OCI-LY3 (cell line): ENCODE results near the gene HSBP1L1.

Experiments used
- H2AFZ ChIP-seq: fragments of 200-600, 300-600 bp; shearing (Covaris generic); 2 replicates; pipeline ENCODE4 v1.6.0; 2014; ENCODE audit warnings: antibody characterized with exemption, low read depth, low read length
- H3K27ac ChIP-seq: fragments of 200-600, 300-600 bp; sonication (generic); 2 replicates; pipeline ENCODE4 v1.5.1; 2014; ENCODE audit warnings: mild to moderate bottlenecking, low read length, moderate library complexity, mixed read lengths
- H3K27me3 ChIP-seq: fragments of 200-600, 300-600 bp; sonication (generic); 2 replicates; pipeline ENCODE4 v1.6.1; 2014; ENCODE audit warnings: low read depth, low read length, mixed read lengths
- H3K36me3 ChIP-seq: fragments of 200-600, 300-600 bp; sonication (generic); replicated peaks from 2 replicates; pipeline ENCODE3; 2014; ENCODE audit warnings: low read depth, low read length, mixed read lengths
- H3K4me1 ChIP-seq: fragments of 300-600, 200-600 bp; sonication (generic); 2 replicates; pipeline ENCODE4 v1.6.1; 2014; ENCODE audit warnings: low read length, mixed read lengths
- H3K4me2 ChIP-seq: fragments of 200-600, 300-600 bp; sonication (generic); 2 replicates; pipeline ENCODE4 v1.6.1; 2014; ENCODE audit warnings: low read length, mixed read lengths
- H3K4me3 ChIP-seq: fragments of 300-600, 200-600 bp; sonication (generic); 2 replicates; pipeline ENCODE4 v1.5.1; 2014; ENCODE audit warnings: antibody characterized with exemption, mild to moderate bottlenecking, low read length, moderate library complexity
- H3K79me2 ChIP-seq: fragments of 300-600, 200-600 bp; shearing (Covaris generic); 2 replicates; pipeline ENCODE4 v1.6.1; 2014; ENCODE audit warnings: mild to moderate bottlenecking, low read length, mixed read lengths
- H3K9ac ChIP-seq: fragments of 300-600, 200-600 bp; shearing (Covaris generic); 2 replicates; pipeline ENCODE4 v1.6.0; 2014; ENCODE audit warnings: mild to moderate bottlenecking, low read length, moderate library complexity
- H3K9me3 ChIP-seq: fragments of 200-600, 300-600 bp; shearing (Covaris generic); 2 replicates; pipeline ENCODE4 v1.6.1; 2014; ENCODE audit warnings: low read length, mixed read lengths; ENCODE audit not compliant: insufficient read depth
- H4K20me1 ChIP-seq: fragments of 200-600, 300-600 bp; sonication (generic); 2 replicates; pipeline ENCODE4 v1.6.1; 2016; ENCODE audit warnings: low read length, mixed read lengths; ENCODE audit not compliant: insufficient read depth
- EZH2phosphoT487 ChIP-seq: fragments of 200-600 bp; shearing (Covaris generic); IDR thresholded peaks from 2 replicates; pipeline ENCODE4 v1.6.1; 2018; ENCODE audit warnings: antibody characterized with exemption, mixed run types, low read depth
- TF ChIP-seq, protein P1 (sequence below): fragments of 200-600, 300-600 bp; sonication (generic); IDR thresholded peaks from 2 replicates; pipeline ENCODE4 v1.5.1; 2014; ENCODE audit warnings: antibody characterized with exemption, low read length, low read depth

The HSBP1L1 gene

DNA sequence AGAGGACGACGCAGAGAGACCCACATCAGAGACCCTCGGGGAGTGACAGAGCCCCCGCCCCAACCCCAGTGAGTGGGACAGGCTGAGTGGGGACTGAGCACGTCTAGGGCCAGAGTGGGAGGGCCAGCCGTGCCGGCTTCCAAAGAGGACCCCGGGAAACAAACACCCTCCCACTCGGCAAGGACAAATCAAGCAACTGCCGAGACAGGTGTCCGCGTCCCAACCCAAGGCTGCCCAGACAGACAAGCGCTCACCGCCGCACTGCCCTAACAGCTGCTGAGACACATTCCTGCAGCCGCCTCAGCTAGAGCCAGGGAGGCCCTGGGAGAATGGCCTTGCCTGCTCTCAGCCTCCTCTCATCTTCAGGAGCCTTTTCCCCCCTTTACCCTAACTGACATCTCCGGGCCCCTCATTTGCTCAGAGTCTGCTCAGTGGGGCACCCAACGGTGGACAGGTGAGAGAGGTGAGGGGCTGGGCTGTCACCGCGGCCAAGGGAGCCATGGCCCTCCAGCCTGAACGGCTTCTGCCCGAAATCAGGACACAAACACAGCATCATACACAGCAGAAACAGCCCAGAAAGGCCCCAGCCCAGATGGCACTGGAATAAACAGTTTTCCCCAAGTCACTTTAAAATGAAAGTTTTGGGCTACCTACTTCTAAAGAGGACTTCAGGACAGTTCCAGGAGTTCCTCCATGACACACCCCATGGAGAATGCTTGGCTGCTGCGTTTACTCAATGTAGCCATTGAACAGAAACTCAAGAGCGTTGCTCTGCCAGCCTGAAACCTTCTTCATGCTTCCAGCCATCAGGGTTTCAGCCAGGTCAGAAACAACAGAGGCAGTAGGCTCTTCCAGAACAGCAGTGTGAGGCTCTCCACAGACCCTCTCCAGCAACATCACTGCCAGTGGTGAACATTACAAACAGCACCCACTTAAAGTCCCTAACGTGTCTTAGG, 36.6 kb upstream of the HSBP1L1 start:
- no peak for TF ChIP-seq EZH2phosphoT487
- TF ChIP-seq, protein P1, sequence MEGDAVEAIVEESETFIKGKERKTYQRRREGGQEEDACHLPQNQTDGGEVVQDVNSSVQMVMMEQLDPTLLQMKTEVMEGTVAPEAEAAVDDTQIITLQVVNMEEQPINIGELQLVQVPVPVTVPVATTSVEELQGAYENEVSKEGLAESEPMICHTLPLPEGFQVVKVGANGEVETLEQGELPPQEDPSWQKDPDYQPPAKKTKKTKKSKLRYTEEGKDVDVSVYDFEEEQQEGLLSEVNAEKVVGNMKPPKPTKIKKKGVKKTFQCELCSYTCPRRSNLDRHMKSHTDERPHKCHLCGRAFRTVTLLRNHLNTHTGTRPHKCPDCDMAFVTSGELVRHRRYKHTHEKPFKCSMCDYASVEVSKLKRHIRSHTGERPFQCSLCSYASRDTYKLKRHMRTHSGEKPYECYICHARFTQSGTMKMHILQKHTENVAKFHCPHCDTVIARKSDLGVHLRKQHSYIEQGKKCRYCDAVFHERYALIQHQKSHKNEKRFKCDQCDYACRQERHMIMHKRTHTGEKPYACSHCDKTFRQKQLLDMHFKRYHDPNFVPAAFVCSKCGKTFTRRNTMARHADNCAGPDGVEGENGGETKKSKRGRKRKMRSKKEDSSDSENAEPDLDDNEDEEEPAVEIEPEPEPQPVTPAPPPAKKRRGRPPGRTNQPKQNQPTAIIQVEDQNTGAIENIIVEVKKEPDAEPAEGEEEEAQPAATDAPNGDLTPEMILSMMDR = no peak
- Histone ChIP-seq H3K4me2 (no peak overlapping the region), H3K9ac (no peak overlapping the region), H3K36me3 (peaks cover 71% of the 10 kb centered on the region), H3K4me1 (no peaks in the 10 kb centered on the region), H2AFZ (no peak overlapping the region), H3K4me3 (no peak overlapping the region), H3K79me2 (peaks cover 59% of the 10 kb centered on the region), H4K20me1 (peaks cover 42% of the 10 kb centered on the region), H3K9me3 (peaks cover 34% of the 10 kb centered on the region), H3K27ac (no peak overlapping the region), H3K27me3 (no peaks in the 10 kb centered on the region)

- H3K4me3 ChIP-seq = no peak overlapping the region
- TF ChIP-seq, protein P1 = no peak
- no peak for TF ChIP-seq EZH2phosphoT487
- no peaks in the 10 kb centered on the region for H3K27me3 ChIP-seq
- H3K4me2 ChIP-seq = no peak overlapping the region
- no peaks in the 10 kb centered on the region for H3K4me1 ChIP-seq
- H3K9me3 ChIP-seq = peaks cover 41% of the 10 kb centered on the region
- H4K20me1 ChIP-seq = peaks cover 46% of the 10 kb centered on the region
- H3K36me3 ChIP-seq = peaks cover 74% of the 10 kb centered on the region
- H3K27ac ChIP-seq = no peak overlapping the region
- H2AFZ ChIP-seq = no peak overlapping the region
- no peak overlapping the region for H3K9ac ChIP-seq
- H3K79me2 ChIP-seq = peaks cover 64% of the 10 kb centered on the region
Observed at GRCh38 chr18:79928563-79928960, 35.9 kb upstream of the HSBP1L1 start.

GRCh38 chr18:79930020-79930642, 34.3 kb upstream of the HSBP1L1 start:
- Histone ChIP-seq H4K20me1 (peaks cover 42% of the 10 kb centered on the region), H3K27ac (no peak overlapping the region), H3K4me2 (no peak overlapping the region), H3K9me3 (peaks cover 43% of the 10 kb centered on the region), H3K9ac (no peak overlapping the region), H3K4me3 (no peak overlapping the region), H3K27me3 (no peaks in the 10 kb centered on the region), H2AFZ (no peak overlapping the region), H3K36me3 (peaks cover 73% of the 10 kb centered on the region), H3K4me1 (no peaks in the 10 kb centered on the region), H3K79me2 (peaks cover 71% of the 10 kb centered on the region)
- TF ChIP-seq, protein P1 = no peak
- no peak for TF ChIP-seq EZH2phosphoT487

DNA sequence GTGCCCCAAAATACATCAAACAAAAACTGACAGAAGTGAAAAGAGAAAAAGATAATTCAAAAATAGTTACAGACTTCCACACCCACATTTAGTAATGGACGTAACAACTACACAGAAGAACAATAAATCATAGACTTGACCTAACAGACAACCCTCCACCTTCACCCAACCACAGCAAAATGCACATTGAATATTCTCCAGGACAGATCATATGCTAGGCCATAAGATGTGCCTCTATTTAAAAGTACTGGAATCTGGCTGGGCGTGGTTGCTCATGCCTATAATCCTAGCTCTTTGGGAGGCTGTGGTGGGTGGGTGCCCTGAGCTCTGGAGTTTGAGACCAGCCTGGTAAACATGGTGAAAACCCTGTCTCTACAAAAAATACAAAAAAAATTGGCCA, 33.0 kb upstream of the HSBP1L1 start:
- Histone ChIP-seq H3K4me3 (no peak overlapping the region), H3K9ac (no peak overlapping the region), H3K4me2 (no peak overlapping the region), H3K4me1 (no peaks in the 10 kb centered on the region), H3K27ac (no peak overlapping the region), H4K20me1 (peaks cover 33% of the 10 kb centered on the region), H2AFZ (no peak overlapping the region), H3K9me3 (peaks cover 43% of the 10 kb centered on the region), H3K27me3 (no peaks in the 10 kb centered on the region), H3K79me2 (peaks cover 79% of the 10 kb centered on the region), H3K36me3 (peaks cover 84% of the 10 kb centered on the region)
- TF ChIP-seq EZH2phosphoT487 = no peak
- TF ChIP-seq, protein P1 = no peak
